ENCODE data around the gene SMARCC1.

The SMARCC1 gene

DNA sequence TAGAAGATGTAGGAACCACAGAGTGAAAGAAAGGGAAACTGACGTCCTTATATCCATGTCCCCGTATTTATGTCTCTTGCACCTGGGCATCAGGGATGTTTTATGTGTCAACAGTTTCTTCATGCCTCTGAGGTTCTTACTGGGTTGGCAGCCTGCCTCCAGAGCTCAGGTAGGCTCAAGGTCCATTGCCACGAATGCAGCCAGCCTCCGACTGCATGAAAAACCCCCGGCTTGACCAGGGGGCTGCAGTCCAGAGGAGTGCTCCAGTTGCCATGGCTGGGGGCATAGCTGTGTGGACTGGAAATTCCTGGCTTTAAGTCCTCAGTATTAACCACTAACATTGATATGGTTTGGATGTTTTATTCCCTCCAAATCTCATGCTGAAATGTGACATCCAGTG lies 200.3 kb downstream of the SMARCC1 start:
- DNase-seq, result no peak

DNA sequence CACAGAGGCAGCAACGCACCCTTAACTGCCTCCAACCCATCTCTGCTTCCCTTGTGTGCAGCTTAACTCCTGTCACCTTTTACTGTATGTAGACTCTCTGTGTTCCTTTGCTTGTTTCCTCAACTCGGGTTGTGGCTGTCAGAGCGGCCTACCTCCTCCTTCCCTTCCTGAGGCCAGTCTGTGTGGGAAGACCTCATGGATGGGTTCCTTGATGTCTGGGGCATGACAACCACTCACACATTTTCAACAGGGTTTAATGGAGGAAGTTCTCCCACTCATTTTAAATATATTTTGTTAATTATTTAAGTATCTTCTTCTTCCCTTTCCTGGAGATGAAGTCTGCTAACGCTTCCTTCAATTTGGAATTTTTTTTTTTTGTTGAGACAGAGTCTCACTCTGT lies 201.2 kb downstream of the SMARCC1 start:
- no peak for DNase-seq

DNA sequence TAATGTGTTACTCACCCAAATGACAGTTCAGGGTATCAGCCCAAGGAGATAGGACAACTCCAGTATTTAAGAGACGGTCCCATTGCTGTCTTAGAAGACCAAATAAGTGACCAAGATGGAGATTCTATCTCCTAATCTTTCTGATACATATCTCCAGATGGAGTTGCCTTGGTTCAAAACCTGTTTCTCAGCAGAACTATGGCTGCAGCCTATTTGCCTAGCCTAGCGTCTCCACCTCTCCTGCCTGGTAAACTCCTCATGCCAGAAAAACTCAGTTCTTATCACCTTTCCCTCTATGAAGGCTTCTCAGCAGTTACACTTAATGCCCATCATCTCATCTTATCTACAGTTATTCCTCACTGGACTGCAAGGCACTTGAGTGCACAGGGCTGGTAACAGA lies 201.8 kb downstream of the SMARCC1 start:
- DNase-seq, result no peak

DNA sequence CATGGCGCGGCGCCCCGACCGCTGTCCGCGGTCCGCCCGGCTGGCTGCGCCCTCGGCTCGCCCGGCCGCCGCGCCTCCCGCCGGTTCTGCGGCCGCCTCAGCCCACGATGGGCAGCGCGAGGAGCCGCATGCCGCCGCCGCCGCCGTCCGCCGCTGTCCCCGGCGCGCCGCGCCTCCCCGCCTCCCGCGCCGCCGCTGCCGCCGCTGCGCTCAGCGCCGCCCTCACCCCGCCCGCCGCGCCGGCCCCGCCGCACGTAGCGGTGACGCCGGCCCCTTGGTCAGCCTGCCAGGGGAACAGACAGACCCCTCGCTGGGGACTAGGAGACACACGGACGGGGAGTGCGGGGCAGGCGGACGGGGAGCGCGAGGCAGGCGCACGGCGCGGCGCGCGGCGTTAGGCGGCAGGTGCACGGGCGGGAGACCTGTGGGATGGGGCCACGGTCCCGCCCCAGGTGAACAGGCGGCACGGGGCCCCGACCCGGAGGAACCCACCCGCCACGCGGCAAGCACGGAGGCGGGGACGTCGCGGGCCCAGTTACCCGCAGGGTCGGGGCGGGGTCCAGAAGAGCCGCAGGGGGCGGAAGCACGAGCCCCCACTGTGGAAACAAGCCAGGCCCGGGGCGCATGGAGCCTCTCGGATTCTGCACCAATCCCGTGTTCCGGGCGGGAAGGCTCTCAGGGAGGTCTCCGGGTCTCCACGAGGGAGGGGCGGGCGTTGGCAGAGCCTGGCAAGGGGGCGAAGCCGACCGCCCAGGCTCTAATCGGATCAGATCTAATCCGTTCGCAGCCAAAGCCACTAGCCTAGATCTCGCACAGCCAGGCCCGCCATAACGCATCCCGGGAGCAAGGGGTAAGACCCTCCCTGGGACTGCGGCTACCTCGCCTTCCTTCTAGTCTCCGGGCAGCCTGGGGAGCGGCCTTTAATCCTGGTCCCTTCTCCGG lies 202.7 kb downstream of the SMARCC1 start, which contains the start of gene CSPG5:
CSPG5 (minus strand) TSS at position 175 of the 942 bp plus-strand sequence; CDS start at position 3, 172 bp downstream.
- peak; percentile 50 for DNase-seq

DNA sequence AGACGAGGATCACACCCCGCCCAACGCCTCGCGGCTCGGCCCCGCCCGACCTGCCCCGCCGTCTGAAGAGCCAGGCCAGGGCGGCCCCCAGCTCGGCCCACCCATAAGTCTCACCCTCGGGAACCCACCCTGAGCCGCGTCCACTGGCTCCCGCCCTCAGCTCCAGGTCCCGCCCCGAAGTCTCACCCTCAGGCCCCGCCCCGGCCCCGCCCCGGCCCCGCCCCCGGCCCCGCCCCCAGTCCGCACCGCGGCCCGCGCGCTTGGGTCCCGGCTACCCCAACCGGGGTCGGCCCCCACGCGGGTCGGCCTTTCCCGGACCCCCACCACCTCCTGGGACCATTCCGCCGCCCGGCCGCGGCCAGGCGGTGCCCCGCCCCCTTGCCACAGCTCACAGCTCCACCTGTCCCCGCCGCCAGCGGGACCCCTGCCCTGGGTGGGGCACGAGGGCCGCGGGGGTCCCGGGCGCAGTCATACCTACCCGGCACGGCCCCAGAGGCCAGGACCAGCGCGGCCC lies 203.5 kb downstream of the SMARCC1 start:
- DNase-seq, result peak; percentile 60

DNA sequence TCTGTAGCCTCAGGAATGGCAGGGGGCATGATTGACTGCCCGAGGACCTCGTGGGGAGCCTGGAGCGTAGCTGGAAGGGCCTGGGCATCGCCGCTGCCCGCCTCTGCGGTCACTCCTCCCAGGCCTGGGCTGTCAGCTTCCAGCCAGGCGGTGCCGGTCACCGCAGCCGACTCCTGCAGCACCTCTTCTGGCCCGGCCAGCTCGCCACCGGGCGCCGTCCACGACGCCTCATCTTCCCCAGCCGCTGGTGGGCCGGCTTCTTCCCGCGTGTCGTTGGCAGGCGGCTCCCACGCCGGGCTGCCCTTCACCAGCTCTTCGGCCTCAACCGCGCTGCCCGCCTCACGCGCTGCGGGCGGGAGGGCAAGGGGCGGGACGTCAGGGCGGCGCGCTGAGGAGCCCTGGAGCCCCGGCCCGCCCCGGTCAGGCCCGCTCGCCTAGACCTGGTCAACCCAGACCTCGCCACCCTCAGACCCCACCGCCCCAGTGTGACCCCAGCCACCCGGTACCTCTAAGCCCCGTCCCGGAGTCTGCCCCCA lies 204.0 kb downstream of the SMARCC1 start:
- no peak for DNase-seq

DNA sequence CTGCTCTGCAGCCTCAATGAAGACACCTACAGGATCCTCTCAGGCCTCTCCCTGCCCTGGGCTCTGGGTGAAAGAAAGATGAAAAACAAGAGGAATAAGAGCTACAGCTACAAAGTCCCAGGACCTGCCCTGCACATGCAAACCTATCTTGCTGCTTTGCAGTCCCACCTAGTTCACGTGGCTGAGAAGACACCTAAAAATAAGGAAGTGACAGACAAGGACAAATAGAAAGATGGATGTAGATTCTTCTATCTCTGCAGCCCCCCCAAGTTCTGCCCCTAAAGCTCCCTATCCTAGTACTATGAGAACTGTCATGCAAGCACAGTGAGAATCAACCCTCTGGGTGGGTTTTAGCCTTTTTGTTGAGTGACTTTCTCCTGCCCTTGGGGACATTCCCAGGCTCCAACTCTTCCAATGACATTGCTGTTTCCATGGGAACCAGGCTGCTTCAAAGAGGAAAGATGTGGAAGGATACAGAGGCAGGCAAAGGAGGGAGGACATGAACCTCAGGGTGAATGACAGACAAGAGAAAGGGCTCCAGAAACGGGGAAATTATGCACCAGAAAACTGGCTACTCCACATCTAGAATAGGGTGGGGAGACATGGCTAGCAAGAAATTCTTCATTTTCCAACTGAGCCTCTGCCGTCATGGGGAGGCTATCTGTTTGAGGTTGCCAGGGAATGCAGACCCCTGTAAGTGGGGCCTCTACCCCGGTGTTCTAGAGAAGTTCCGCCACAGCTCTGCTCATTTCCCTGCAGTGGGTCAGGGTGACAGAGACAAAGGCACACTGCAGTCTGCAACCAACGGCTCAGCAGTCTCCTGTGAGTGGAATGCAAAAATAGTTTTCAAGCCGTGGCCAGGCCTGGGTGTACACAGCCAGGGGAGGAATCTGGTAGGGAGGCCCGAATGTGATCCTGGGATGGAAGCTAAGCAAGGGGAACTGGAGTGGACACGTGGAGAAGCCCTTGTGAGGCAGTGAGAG lies 208.2 kb downstream of the SMARCC1 start:
- no peak for DNase-seq

DNA sequence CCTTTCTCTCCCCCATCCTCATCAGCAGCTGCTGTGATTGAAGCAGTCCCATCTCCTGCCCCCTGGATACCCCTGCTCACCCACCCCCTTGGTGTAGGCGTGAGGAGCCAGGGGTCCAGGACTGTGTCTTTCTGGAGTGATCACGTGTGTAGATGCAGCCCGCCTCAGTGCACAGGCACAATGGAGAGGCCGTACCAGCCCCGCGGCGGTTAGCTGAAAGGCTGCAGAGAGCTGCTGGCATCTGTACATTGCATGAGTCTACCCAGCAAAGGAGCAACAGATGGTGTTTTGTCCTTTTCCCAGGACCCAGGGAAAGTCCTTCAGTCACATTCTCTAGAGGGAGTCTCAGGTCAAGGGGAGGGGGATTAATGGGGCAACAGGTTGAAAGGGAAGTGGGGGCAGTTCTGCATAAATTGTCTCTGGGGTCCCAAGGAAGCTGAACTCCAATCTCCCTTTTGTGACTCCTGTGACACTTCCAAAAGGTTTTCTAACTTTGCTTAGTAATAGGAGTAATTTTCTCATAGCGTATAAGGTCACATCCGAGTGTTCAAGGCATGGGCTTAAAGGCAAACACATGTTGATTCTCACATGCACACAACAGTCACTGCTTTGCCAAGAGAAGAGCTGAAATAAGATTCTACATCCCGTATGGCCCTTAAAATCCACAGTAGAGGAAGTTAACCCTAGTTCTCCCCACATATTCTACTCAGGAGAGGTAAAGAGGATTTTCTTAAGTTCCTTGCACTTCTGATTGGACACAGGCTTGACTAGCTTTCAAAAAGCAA lies 210.1 kb downstream of the SMARCC1 start:
- no peak for DNase-seq

DNA sequence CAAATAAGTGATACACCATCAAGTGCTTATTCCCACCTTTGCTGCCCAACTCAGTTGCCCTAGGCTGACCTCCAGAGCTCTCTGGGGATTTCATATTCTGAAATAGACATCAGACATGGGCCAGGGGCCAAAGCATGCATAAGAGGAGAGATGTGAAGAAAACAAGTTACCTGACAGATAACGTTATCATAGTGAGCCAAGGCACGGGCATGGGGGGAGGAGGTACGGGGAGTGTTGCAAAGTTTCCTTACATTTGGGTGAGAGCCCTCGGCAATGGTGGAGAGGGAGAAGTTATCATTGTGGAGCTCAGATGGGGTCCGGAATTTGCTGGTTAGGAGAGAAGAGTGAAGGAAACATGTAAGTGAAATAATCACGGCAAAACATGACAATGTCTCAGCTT lies 212.8 kb downstream of the SMARCC1 start:
- DNase-seq, result no peak

DNA sequence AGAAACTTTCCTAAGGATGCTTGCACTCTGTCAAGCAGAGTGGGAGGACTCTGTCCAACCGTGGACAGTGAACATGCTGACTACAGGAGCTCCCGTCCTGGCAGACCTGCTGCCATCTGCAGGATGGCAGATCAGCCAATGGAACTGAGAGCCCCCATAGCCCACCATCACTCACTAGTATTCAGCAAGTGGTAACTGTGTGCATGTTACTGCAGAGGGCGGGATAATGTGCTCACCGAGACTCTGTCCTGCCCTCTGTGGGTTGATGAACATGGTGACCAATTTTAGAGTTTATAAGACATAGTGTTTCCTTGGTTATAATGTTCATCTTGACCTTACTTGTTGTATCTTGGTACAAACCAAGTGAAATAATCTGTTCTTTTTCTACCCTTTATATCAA lies 214.5 kb downstream of the SMARCC1 start:
- DNase-seq, result no peak

DNA sequence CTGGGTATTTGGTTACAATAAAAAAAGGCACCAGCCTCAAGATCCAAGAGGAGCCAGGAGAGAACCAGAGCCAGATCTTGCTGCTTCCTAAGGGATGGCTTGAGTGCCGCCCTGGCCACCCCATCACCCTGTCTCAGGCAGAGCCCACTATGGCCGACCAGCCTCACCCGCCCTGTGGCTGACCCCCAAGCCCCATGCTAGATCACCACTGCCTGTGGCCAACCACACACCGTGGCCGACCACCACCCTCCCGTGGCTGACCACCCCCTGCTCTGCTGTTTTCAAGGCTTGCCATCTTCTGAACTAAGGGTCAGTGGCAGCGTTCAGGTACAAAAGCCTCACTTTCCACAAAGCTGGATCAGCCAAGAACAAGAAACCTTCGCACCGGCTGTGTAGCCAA lies 215.0 kb downstream of the SMARCC1 start:
- DNase-seq, result no peak

DNA sequence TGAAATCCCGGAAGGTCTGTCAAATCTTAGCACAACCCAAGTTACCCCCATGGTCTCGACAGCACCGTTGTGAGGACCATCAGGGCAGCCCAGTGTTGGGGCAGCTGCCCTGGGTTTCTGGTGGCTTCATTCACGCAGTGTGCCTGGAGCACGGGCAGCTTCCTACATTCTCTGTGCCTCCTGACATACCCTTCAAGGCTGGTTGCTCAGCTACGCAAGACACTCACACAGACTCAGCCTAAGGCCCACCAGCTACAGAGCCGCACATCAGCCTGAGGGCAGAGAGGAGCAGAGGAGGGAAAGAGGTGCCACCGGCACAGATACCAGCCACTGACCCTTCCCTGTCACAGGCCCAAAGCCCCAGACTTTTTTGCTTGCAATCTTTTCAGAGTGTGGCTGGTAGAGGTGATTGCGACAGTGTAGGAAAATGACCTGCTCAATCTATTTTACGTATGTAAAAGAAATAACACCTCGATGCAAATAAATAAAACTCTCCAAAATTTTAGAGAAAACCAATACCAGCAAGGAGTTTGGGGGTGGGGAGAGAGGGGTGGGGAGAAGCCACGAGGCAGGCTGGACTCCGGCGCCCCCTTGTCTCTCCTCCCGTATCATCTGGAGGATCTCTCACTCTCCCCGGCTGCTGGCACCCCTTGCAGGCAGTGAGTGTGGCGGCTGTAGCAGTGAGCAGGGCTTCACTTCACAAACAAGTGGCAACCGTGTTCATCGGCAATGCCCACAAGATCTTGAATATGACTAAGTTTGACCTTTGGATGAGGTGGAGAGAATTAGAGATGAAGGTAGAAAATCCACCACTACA lies 215.8 kb downstream of the SMARCC1 start:
- DNase-seq, result no peak

DNA sequence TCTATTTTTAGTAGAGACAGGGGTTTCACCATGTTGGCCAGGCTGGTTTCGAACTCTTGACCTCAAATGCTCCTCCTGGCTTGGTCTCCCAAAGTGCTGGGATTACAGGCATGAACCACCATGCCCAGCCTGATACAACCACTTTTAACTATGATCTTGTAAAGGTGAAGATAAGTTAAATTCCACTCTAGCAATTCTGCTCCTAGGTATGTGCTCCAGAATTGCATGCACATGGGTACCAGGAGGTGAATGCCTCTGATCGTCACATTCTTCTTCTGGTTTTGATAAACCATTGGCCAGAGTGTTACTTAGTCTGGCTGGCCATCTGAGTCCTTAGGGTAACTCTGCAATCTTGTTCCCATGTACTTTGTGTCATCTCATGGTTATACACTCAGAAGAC lies 225.3 kb downstream of the SMARCC1 start:
- no peak for DNase-seq

DNA sequence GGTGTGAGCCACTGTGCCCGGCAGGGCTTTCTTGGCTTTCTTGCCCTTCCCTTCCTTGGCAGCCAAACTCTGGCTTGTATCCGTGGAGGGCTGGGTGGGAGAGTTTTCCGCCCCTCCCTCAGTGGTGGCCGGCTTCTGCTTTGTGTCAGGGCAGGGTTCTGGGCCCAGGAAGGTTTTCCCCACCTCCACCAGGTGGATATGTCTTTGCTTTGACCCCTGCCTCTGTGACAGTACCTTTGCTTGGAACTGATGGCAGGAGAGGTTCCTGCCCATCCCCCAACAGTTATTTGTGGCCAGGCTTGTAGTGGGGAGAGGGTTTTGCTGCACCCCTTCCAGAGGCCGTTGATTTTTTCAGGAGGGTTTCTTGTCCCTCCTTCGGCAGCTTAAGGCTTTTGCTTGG lies 227.4 kb downstream of the SMARCC1 start:
- DNase-seq, result no peak

DNA sequence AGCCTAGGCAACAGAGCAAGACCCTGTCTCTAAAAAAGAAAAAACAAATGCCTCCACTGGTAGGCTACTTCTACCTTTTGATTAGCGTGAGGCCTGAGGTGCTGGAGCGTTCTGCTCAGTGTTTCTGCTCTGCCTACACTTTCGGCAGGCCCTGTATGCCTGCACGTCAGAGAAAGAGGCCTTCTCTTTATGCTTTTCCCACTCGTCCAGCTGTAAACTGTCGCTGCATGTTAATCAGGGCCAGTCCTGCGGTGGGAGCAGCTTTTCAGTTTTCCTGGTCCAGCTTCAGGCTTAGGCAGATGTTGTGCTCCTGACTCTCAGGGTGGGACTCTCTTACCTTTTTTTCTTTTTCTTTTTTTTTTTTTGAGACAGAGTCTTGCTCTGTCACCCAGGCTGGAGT lies 228.3 kb downstream of the SMARCC1 start:
- DNase-seq, result no peak

DNA sequence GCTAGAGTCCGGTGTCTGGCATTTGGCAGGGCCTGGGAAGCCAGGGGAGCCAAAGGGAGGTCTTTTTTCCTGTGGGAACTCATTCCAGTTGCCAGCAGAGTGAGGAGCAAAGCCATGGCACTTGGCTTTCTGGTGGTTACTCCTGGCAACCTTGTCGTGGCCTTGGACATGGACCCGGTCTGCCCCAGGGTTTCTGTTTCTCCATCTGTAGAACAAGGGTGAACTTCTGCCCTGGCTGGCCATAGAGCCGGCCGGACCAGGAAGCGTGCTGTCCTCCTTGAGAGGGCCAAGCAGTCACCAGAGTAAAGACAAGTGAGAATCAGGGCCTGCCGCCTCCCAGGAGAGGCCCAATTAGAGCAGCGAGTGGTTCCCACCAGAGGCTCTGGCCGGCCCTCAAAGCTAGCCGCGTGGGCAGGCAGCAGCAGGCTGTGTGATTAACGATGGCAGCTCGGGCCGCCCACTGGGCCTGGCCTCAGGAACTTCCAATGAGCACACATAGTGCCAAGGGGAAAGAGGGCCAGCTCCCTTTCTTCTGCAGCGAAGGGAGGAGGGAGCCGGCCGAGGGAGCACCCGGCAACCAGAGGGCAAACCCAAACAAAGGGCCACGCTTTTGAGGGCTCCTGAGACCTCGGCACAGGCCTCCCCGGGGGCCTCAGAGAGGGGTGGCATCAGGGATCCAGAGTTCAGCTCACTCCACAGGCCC lies 239.1 kb downstream of the SMARCC1 start:
- no peak for DNase-seq

DNA sequence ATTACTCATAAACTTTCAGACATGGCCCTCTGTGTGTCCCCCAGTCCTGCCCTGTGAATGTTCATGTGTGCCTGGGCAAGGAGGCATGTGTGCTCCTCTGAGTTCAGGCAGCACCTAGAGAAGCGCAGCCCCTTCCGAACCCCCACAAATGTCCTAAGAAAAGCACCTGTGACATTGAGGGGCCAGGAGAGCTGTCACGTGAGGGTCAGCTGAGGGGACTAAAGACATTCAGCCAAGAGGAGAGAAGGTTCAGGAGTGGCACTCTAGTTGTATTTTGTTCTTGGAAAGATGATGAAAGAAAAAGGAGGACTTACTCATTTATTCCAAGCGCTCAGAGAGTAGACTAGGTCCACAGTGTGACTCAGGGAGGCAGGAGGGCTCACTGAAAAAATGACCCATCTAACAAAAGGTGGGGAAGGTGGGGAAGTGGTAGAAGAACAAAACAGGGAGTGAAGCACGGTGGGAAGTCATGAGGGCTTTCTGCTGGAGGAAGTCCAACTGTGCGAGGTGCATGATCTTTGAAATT lies 240.0 kb downstream of the SMARCC1 start:
- no peak for DNase-seq

DNA sequence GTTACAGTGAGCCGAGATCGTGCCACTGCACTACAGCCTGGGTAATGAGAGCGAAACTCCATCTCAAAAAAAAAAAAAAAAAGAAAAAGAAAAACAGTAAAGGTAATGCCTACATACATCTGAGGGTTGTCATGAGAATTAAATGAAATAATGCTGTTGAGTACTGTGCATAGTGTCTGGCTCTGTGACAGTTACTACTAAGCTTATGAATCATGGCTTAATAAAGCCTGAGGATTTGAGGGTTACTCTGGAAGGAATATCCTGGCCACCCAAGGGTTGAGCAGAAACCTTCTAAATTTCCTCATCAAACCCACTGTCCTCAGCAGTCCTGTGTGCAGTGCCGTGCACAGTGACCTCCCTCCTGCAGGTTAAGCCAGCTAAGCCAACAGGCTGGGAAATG lies 241.4 kb downstream of the SMARCC1 start:
- no peak for DNase-seq

DNA sequence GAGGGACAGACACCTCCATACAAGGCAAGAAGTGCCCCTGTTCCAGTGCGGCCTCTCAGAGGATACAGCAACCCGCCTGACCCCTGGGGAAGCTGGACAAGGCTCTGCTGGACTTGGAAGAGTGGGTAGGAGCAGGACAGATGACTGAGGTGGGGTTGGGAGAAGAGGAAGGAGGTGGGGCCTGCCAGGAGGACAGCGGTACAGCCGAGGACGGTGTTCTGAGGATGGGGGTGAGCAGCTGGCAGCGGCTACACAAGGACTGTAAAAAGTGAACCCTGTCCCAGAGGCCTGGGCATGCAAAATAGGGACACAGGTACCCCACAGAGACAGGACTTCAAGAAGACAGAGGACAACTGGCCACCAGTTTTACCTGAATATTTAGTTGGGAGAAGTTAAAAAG lies 244.7 kb downstream of the SMARCC1 start:
- no peak for DNase-seq

DNA sequence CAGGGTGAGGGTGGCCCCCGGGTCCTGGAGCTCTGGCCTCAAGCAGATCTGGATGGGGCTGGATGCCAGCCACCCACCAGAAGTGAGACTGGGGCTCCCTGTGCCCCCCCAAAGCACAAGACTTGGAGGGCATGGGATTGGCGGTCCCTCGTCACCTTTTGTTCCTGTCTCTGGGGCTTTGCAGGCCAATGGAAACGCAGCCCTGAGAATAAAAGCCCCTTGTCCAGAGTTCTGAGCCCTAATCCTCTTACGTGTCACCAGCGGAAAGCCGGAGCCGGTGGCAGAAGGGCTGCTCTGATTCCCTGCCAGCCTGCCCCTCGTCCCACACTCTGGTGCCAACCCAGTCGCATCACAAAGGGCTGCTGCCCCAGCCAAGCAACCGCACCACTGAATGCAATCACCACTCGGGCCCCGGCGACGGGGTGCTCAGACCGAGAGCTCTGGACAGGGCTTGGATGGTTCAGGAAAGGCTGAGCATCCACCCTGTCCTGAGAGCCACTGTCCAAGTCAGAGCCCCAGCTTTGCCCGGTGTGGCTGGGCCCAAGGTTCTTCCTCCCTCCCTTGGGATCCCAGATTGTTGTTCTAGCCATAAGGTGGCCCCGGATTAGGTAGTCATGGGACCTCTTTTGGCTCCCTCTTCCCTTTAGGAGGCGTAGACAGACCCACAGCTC lies 245.3 kb downstream of the SMARCC1 start:
- no peak for DNase-seq

Measured in activated T-cell treated with anti-CD3 and anti-CD28 coated beads, Interleukin-2, amount 50 U/mL, for 1 hour (primary cell).